Testis (tissue), 3 donors: ENCODE data around the gene RASSF1. TPM values are rescaled to one million over a fixed set of nuclear protein-coding genes. Genes with fewer than 3 reads are reported as not detected.

ENCODE experiments used
- DNase-seq: peaks from one replicate; pipeline ENCODE4 v3.0.0-alpha.2; 2019
- H3K27ac ChIP-seq, 2 donors: fragments of 200-600 bp; sonication (generic); one replicate each; pipeline ENCODE4 v1.5.1; 2019
- H3K27me3 ChIP-seq: fragments of 200-600 bp; sonication (generic); one replicate; pipeline ENCODE4 v1.5.1; 2019
- H3K36me3 ChIP-seq: fragments of 200-600 bp; sonication (generic); one replicate; pipeline ENCODE4 v1.5.1; 2017; ENCODE audit warnings: low read depth; ENCODE audit errors: missing control alignments
- H3K4me1 ChIP-seq: fragments of 200-600 bp; sonication (generic); one replicate; pipeline ENCODE4 v1.5.1; 2019
- H3K4me3 ChIP-seq, 2 donors: fragments of 200-600 bp; sonication (generic); one replicate each; pipeline ENCODE4 v1.5.1; 2017 to 2019
- H3K9me3 ChIP-seq: fragments of 200-600 bp; sonication (generic); one replicate; pipeline ENCODE4 v1.5.1; 2017
- CTCF ChIP-seq, 3 experiments: fragments of 450-650 bp in 2 of 3; fragments of 200-600 bp in 1 of 3; sonication (generic) in 1 of 3; IDR thresholded peaks; one replicate each; pipeline ENCODE4 v1.5.1; 2016 to 2019; ENCODE audit warnings: antibody characterized with exemption in 3 of 3, mild to moderate bottlenecking in 2 of 3, moderate library complexity in 1 of 3
- POLR2A ChIP-seq: fragments of 450-650 bp; IDR thresholded peaks from one replicate; pipeline ENCODE4 v1.6.1; 2017; ENCODE audit warnings: antibody characterized with exemption, mild to moderate bottlenecking, moderate library complexity
- WGBS, 2 donors: methylation state at CpG; one replicate each; pipeline ENCODE4 v1.1.5; 2018; 5-methylcytosine and 5-hydroxymethylcytosine counted together
- intact Hi-C: fragments of 100-400 bp; cut with DNase I; formaldehyde crosslinking; loops from one replicate; pipeline ENCODE4 v1.15.1; 2023; ENCODE audit warnings: low total_unique reads
- polyA plus RNA-seq: library from polyadenylated mRNA; stranded (reverse); fragments of 350-450 nt; fragmentation: Illumina TruSeq; extraction: RNeasy Lipid Tissue Mini Kit (QIAGEN cat#74804); gene quantifications from one replicate; pipeline ENCODE4 v1.2.3, GENCODE V29; 2014; ENCODE audit warnings: low read depth, low replicate concordance; ENCODE audit not compliant: insufficient read depth
- total RNA-seq, 2 donors: library from RNA; depleted of rRNA; stranded (reverse); fragments of >200 nt; gene quantifications; one replicate each; pipeline ENCODE4 v1.2.3, GENCODE V29; 2016

The RASSF1 gene
- total and polyA plus RNA-seq, 3 donors from 2014 or later: 50.0 to 60.1 (median 52.2) TPM

- H3K9me3 ChIP-seq: no peaks in the 10 kb centered on the region
- no peak within 1 kb of the TSS for H3K4me3 ChIP-seq
- TF ChIP-seq CTCF (IDR thresholded peaks at IDR 0.05): no peak
- TF ChIP-seq POLR2A: no peak
- intact Hi-C loops: no loop called here
- peak within 1 kb of the TSS; percentile 55 to 62 for H3K27ac ChIP-seq
- H3K36me3 ChIP-seq: no peaks in the 10 kb centered on the region
- no peak for DNase-seq
- H3K27me3 ChIP-seq: no peaks in the 10 kb centered on the region
- 52 to 69% methylated on average over 3 to 14 of the region's 14 CpGs for WGBS, 2 donors
- H3K4me1 ChIP-seq: peaks cover 24% of the 10 kb centered on the region
Measured at GRCh38 chr3:50303013-50303815, 37.4 kb downstream of the RASSF1 start, which contains the start of gene HYAL1. HYAL1 (minus strand) TSS chr3:50303574; CDS start chr3:50302956, 618 bp downstream.

GRCh38 chr3:50302095-50303012 lies 38.3 kb downstream of the RASSF1 start:
- WGBS, 2 donors: 88% methylated on average over 20 to 32 of the region's 32 CpGs
- Histone ChIP-seq H3K27ac (peak overlapping the region; percentile 55 to 62), H3K4me1 (peaks cover 25% of the 10 kb centered on the region), H3K9me3 (no peaks in the 10 kb centered on the region), H3K4me3 (no peak overlapping the region), H3K27me3 (no peaks in the 10 kb centered on the region), H3K36me3 (no peaks in the 10 kb centered on the region)
- TF ChIP-seq POLR2A: no peak
- no peak for TF ChIP-seq CTCF (IDR thresholded peaks at IDR 0.05)
- no peak for DNase-seq
- intact Hi-C loops: no loop called here

GRCh38 chr3:50300681-50301254 lies 39.9 kb downstream of the RASSF1 start:
- DNase-seq: no peak
- WGBS, 2 donors: 85 to 96% methylated on average over 5 to 6 of the region's 6 CpGs
- Histone ChIP-seq H3K4me1 (peaks cover 25% of the 10 kb centered on the region), H3K36me3 (no peaks in the 10 kb centered on the region), H3K27ac (peak overlapping the region in 1 of 2 donors; percentile 85), H3K27me3 (no peaks in the 10 kb centered on the region), H3K9me3 (no peaks in the 10 kb centered on the region), H3K4me3 (no peak overlapping the region)
- TF ChIP-seq POLR2A (no peak), CTCF (IDR thresholded peaks at IDR 0.05) (no peak)
- intact Hi-C loops: no loop called here

- peak overlapping the region; percentile 63 to 81 for H3K4me3 ChIP-seq
- no peak for DNase-seq
- H3K9me3 ChIP-seq: no peaks in the 10 kb centered on the region
- peaks cover 25% of the 10 kb centered on the region for H3K4me1 ChIP-seq
- TF ChIP-seq CTCF (IDR thresholded peaks at IDR 0.05) (no peak), POLR2A (no peak)
- WGBS, 2 donors: 44 to 57% methylated on average over 12 of the region's 12 CpGs
- intact Hi-C loops: no loop called here
- H3K27me3 ChIP-seq: no peaks in the 10 kb centered on the region
- peak overlapping the region; percentile 12 to 85 for H3K27ac ChIP-seq
- no peaks in the 10 kb centered on the region for H3K36me3 ChIP-seq
Measured at GRCh38 chr3:50299929-50300680, 40.5 kb downstream of the RASSF1 start.
